ENCODE data around the gene DBT. TPM values are rescaled to one million over a fixed set of nuclear protein-coding genes. Genes with fewer than 3 reads are reported as not detected.
"Not testable (repeated sequence)": the region's sequence is repeated elsewhere in the genome, so short reads cannot be mapped to it uniquely, and the experiment has no call there.

DBT gene
- total RNA-seq, 1 donor from 2014 or later = 10.4 TPM

- Mint-ChIP-seq H3K4me1 (ENCODE audit: low read depth) (peaks cover 5% of the 10 kb centered on the region), H3K9me3 (no peaks in the 10 kb centered on the region), H3K36me3 (ENCODE audit: low read depth) (peaks cover 41% of the 10 kb centered on the region), H3K4me3 (ENCODE audit: low read depth) (no peak overlapping the region), H3K27me3 (ENCODE audit: low read depth) (no peaks in the 10 kb centered on the region), H3K27ac (no peak overlapping the region)
- intact Hi-C loops (cut with micrococcal nuclease) = no loop called here
- no peak for DNase-seq (ENCODE audit: low spot score)
Observed at GRCh38 chr1:100240631-100241030, 9.0 kb downstream of the DBT start.

- Mint-ChIP-seq H3K4me1 (ENCODE audit: low read depth) (peaks cover 5% of the 10 kb centered on the region), H3K9me3 (no peaks in the 10 kb centered on the region), H3K27me3 (ENCODE audit: low read depth) (no peaks in the 10 kb centered on the region), H3K27ac (no peak overlapping the region), H3K36me3 (ENCODE audit: low read depth) (peaks cover 41% of the 10 kb centered on the region), H3K4me3 (ENCODE audit: low read depth) (no peak overlapping the region)
- intact Hi-C loops (cut with micrococcal nuclease) = no loop called here
- DNase-seq (ENCODE audit: low spot score) = no peak
Observed at GRCh38 chr1:100239961-100240360, 9.7 kb downstream of the DBT start.

- H3K27me3 Mint-ChIP-seq (ENCODE audit: low read depth) = no peaks in the 10 kb centered on the region
- intact Hi-C loops (cut with micrococcal nuclease) = no loop called here
- H3K4me3 Mint-ChIP-seq (ENCODE audit: low read depth) = no peak overlapping the region
- no peak overlapping the region for H3K27ac Mint-ChIP-seq
- peaks cover 58% of the 10 kb centered on the region for H3K36me3 Mint-ChIP-seq (ENCODE audit: low read depth)
- no peaks in the 10 kb centered on the region for H3K4me1 Mint-ChIP-seq (ENCODE audit: low read depth)
- H3K9me3 Mint-ChIP-seq = no peaks in the 10 kb centered on the region
- DNase-seq (ENCODE audit: low spot score) = no peak
Observed at GRCh38 chr1:100237091-100237490, 12.5 kb downstream of the DBT start.

GRCh38 chr1:100234432-100234831 lies 15.2 kb downstream of the DBT start:
- no peak for DNase-seq (ENCODE audit: low spot score)
- peaks cover 70% of the 10 kb centered on the region for H3K36me3 Mint-ChIP-seq (ENCODE audit: low read depth)
- intact Hi-C loops (cut with micrococcal nuclease) = loop anchor here (5.0 kb wide), 1 partner anchor 102 kb away; the partner anchor contains the start of genes SASS6 and TRMT13
- H3K27me3 Mint-ChIP-seq (ENCODE audit: low read depth) = no peaks in the 10 kb centered on the region
- H3K4me3 Mint-ChIP-seq (ENCODE audit: low read depth) = no peak overlapping the region
- no peak overlapping the region for H3K27ac Mint-ChIP-seq
- H3K4me1 Mint-ChIP-seq (ENCODE audit: low read depth) = peaks cover 5% of the 10 kb centered on the region
- no peaks in the 10 kb centered on the region for H3K9me3 Mint-ChIP-seq

- intact Hi-C loops (cut with micrococcal nuclease) = loop anchor here (5.0 kb wide), 1 partner anchor 101 kb away; the partner anchor contains the start of genes SASS6 and TRMT13
- H3K9me3 Mint-ChIP-seq; DNase-seq (ENCODE audit: low spot score); H3K27ac Mint-ChIP-seq; H3K4me1 Mint-ChIP-seq (ENCODE audit: low read depth); H3K4me3 Mint-ChIP-seq (ENCODE audit: low read depth); H3K27me3 Mint-ChIP-seq (ENCODE audit: low read depth): not testable (repeated sequence)
- peaks cover 64% of the 10 kb centered on the region for H3K36me3 Mint-ChIP-seq (ENCODE audit: low read depth)
Observed at GRCh38 chr1:100233566-100233965, 16.1 kb downstream of the DBT start.

GRCh38 chr1:100232156-100232555 lies 17.5 kb downstream of the DBT start:
- H3K4me1 Mint-ChIP-seq (ENCODE audit: low read depth) = peaks cover 5% of the 10 kb centered on the region
- H3K27me3 Mint-ChIP-seq (ENCODE audit: low read depth) = no peaks in the 10 kb centered on the region
- H3K4me3 Mint-ChIP-seq (ENCODE audit: low read depth) = no peak overlapping the region
- no peaks in the 10 kb centered on the region for H3K9me3 Mint-ChIP-seq
- no peak for DNase-seq (ENCODE audit: low spot score)
- intact Hi-C loops (cut with micrococcal nuclease) = loop anchor here (5.0 kb wide), 1 partner anchor 100 kb away; the partner anchor contains the start of genes SASS6 and TRMT13
- H3K27ac Mint-ChIP-seq = no peak overlapping the region
- H3K36me3 Mint-ChIP-seq (ENCODE audit: low read depth) = peaks cover 62% of the 10 kb centered on the region

GRCh38 chr1:100231721-100232120 lies 17.9 kb downstream of the DBT start:
- peaks cover 57% of the 10 kb centered on the region for H3K36me3 Mint-ChIP-seq (ENCODE audit: low read depth)
- no peak overlapping the region for H3K4me3 Mint-ChIP-seq (ENCODE audit: low read depth)
- H3K27me3 Mint-ChIP-seq (ENCODE audit: low read depth) = no peaks in the 10 kb centered on the region
- H3K4me1 Mint-ChIP-seq (ENCODE audit: low read depth) = peaks cover 5% of the 10 kb centered on the region
- no peaks in the 10 kb centered on the region for H3K9me3 Mint-ChIP-seq
- intact Hi-C loops (cut with micrococcal nuclease) = loop anchor here (5.0 kb wide), 1 partner anchor 99 kb away; the partner anchor contains the start of genes SASS6 and TRMT13
- no peak overlapping the region for H3K27ac Mint-ChIP-seq
- DNase-seq (ENCODE audit: low spot score) = no peak

GRCh38 chr1:100230765-100231164 lies 18.9 kb downstream of the DBT start:
- Mint-ChIP-seq H3K4me1 (ENCODE audit: low read depth) (peaks cover 5% of the 10 kb centered on the region), H3K36me3 (ENCODE audit: low read depth) (peaks cover 51% of the 10 kb centered on the region), H3K27me3 (ENCODE audit: low read depth) (no peaks in the 10 kb centered on the region), H3K4me3 (ENCODE audit: low read depth) (no peak overlapping the region), H3K9me3 (no peaks in the 10 kb centered on the region), H3K27ac (no peak overlapping the region)
- DNase-seq (ENCODE audit: low spot score) = no peak
- intact Hi-C loops (cut with micrococcal nuclease) = loop anchor here (1.0 to 5.0 kb wide), 2 partner anchors 37 to 98 kb away; partner anchors contain the start of genes SASS6 and TRMT13

GRCh38 chr1:100229681-100230443 lies 19.8 kb downstream of the DBT start:
- peaks cover 5% of the 10 kb centered on the region for H3K4me1 Mint-ChIP-seq (ENCODE audit: low read depth)
- H3K4me3 Mint-ChIP-seq (ENCODE audit: low read depth) = no peak overlapping the region
- peaks cover 51% of the 10 kb centered on the region for H3K36me3 Mint-ChIP-seq (ENCODE audit: low read depth)
- DNase-seq (ENCODE audit: low spot score) = no peak
- no peak overlapping the region for H3K27ac Mint-ChIP-seq
- intact Hi-C loops (cut with micrococcal nuclease) = loop anchor here (1.0 to 5.0 kb wide), 2 partner anchors 37 to 98 kb away; partner anchors contain the start of genes SASS6 and TRMT13
- no peaks in the 10 kb centered on the region for H3K9me3 Mint-ChIP-seq
- H3K27me3 Mint-ChIP-seq (ENCODE audit: low read depth) = no peaks in the 10 kb centered on the region

GRCh38 chr1:100222428-100222827 lies 27.2 kb downstream of the DBT start:
- intact Hi-C loops (cut with micrococcal nuclease) = no loop called here
- Mint-ChIP-seq H3K4me3 (ENCODE audit: low read depth) (no peak overlapping the region), H3K27ac (no peak overlapping the region), H3K9me3 (no peaks in the 10 kb centered on the region), H3K27me3 (ENCODE audit: low read depth) (no peaks in the 10 kb centered on the region), H3K36me3 (ENCODE audit: low read depth) (peaks cover 18% of the 10 kb centered on the region), H3K4me1 (ENCODE audit: low read depth) (peaks cover 7% of the 10 kb centered on the region)
- no peak for DNase-seq (ENCODE audit: low spot score)

GRCh38 chr1:100219883-100220282 lies 29.8 kb downstream of the DBT start:
- intact Hi-C loops (cut with micrococcal nuclease) = no loop called here
- Mint-ChIP-seq H3K4me3 (ENCODE audit: low read depth) (no peak overlapping the region), H3K9me3 (no peaks in the 10 kb centered on the region), H3K4me1 (ENCODE audit: low read depth) (peaks cover 7% of the 10 kb centered on the region), H3K27me3 (ENCODE audit: low read depth) (no peaks in the 10 kb centered on the region), H3K27ac (no peak overlapping the region), H3K36me3 (ENCODE audit: low read depth) (peaks cover 23% of the 10 kb centered on the region)
- DNase-seq (ENCODE audit: low spot score) = no peak

- intact Hi-C loops (cut with micrococcal nuclease) = no loop called here
- Mint-ChIP-seq H3K4me1 (ENCODE audit: low read depth) (peaks cover 7% of the 10 kb centered on the region), H3K36me3 (ENCODE audit: low read depth) (peaks cover 27% of the 10 kb centered on the region), H3K4me3 (ENCODE audit: low read depth) (no peak overlapping the region), H3K27me3 (ENCODE audit: low read depth) (no peaks in the 10 kb centered on the region), H3K27ac (no peak overlapping the region), H3K9me3 (no peaks in the 10 kb centered on the region)
- no peak for DNase-seq (ENCODE audit: low spot score)
Observed at GRCh38 chr1:100219457-100219856, 30.2 kb downstream of the DBT start.

- Mint-ChIP-seq H3K4me3 (ENCODE audit: low read depth) (no peak overlapping the region), H3K27me3 (ENCODE audit: low read depth) (no peaks in the 10 kb centered on the region), H3K27ac (no peak overlapping the region), H3K9me3 (no peaks in the 10 kb centered on the region), H3K36me3 (ENCODE audit: low read depth) (peaks cover 35% of the 10 kb centered on the region), H3K4me1 (ENCODE audit: low read depth) (peaks cover 7% of the 10 kb centered on the region)
- intact Hi-C loops (cut with micrococcal nuclease) = no loop called here
- DNase-seq (ENCODE audit: low spot score) = no peak
Observed at GRCh38 chr1:100217834-100218233, 31.8 kb downstream of the DBT start.
